GM12878 (cell line): ENCODE measurements around the gene CSF1.

Experiments
- CREM ChIP-seq: IDR thresholded peaks from 2 replicates; pipeline ENCODE4 v1.6.1; 2014; ENCODE audit warnings: antibody characterized with exemption, low read depth
- EP300 ChIP-seq, 2 experiments: fragments of 150-350 bp in 1 of 2; IDR thresholded peaks; 2 replicates each; pipeline ENCODE4 v1.6.1; 2011 to 2012; ENCODE audit warnings: low read depth in 2 of 2, low read length in 2 of 2, borderline replicate concordance in 1 of 2, improper control_type of control experiment in 1 of 2, inconsistent platforms in 1 of 2; ENCODE audit not compliant: control insufficient read depth in 1 of 2
- JUND ChIP-seq: IDR thresholded peaks from 2 replicates; pipeline ENCODE4 v1.6.1; 2012; ENCODE audit warnings: low read depth, mild to moderate bottlenecking, low read length, improper control_type of control experiment, moderate library complexity
- NFYA ChIP-seq: IDR thresholded peaks from 2 replicates; pipeline ENCODE4 v1.6.1; 2011; ENCODE audit warnings: low read depth, mild to moderate bottlenecking, low read length, improper control_type of control experiment, borderline replicate concordance
- RAD51 ChIP-seq: fragments of 450-650 bp; IDR thresholded peaks from 2 replicates; pipeline ENCODE4 v1.6.1; 2016; ENCODE audit warnings: moderate library complexity, mild to moderate bottlenecking, inconsistent platforms

GRCh38 chr1:109975718-109976117 lies 65.1 kb downstream of the CSF1 start:
- TF ChIP-seq JUND (no peak), NFYA (no peak), RAD51 (no peak), CREM (no peak), EP300 (IDR thresholded peaks at IDR 0.05; ENCODE audit: borderline replicate concordance in 1 of 2, control insufficient read depth in 1 of 2, low read depth in 2 of 2, low read length in 2 of 2) (no peak)
